ENCODE results near the gene KMT2B. TPM values are rescaled to one million over a fixed set of nuclear protein-coding genes. Genes with fewer than 3 reads are reported as not detected.
"Not testable (repeated sequence)": the region's sequence is repeated elsewhere in the genome, so short reads cannot be mapped to it uniquely, and the experiment has no call there.

The KMT2B gene, protein sequence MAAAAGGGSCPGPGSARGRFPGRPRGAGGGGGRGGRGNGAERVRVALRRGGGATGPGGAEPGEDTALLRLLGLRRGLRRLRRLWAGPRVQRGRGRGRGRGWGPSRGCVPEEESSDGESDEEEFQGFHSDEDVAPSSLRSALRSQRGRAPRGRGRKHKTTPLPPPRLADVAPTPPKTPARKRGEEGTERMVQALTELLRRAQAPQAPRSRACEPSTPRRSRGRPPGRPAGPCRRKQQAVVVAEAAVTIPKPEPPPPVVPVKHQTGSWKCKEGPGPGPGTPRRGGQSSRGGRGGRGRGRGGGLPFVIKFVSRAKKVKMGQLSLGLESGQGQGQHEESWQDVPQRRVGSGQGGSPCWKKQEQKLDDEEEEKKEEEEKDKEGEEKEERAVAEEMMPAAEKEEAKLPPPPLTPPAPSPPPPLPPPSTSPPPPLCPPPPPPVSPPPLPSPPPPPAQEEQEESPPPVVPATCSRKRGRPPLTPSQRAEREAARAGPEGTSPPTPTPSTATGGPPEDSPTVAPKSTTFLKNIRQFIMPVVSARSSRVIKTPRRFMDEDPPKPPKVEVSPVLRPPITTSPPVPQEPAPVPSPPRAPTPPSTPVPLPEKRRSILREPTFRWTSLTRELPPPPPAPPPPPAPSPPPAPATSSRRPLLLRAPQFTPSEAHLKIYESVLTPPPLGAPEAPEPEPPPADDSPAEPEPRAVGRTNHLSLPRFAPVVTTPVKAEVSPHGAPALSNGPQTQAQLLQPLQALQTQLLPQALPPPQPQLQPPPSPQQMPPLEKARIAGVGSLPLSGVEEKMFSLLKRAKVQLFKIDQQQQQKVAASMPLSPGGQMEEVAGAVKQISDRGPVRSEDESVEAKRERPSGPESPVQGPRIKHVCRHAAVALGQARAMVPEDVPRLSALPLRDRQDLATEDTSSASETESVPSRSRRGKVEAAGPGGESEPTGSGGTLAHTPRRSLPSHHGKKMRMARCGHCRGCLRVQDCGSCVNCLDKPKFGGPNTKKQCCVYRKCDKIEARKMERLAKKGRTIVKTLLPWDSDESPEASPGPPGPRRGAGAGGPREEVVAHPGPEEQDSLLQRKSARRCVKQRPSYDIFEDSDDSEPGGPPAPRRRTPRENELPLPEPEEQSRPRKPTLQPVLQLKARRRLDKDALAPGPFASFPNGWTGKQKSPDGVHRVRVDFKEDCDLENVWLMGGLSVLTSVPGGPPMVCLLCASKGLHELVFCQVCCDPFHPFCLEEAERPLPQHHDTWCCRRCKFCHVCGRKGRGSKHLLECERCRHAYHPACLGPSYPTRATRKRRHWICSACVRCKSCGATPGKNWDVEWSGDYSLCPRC (N-terminal part only)
- total RNA-seq: 4.2 and 26.3 TPM in 2 replicates

DNA sequence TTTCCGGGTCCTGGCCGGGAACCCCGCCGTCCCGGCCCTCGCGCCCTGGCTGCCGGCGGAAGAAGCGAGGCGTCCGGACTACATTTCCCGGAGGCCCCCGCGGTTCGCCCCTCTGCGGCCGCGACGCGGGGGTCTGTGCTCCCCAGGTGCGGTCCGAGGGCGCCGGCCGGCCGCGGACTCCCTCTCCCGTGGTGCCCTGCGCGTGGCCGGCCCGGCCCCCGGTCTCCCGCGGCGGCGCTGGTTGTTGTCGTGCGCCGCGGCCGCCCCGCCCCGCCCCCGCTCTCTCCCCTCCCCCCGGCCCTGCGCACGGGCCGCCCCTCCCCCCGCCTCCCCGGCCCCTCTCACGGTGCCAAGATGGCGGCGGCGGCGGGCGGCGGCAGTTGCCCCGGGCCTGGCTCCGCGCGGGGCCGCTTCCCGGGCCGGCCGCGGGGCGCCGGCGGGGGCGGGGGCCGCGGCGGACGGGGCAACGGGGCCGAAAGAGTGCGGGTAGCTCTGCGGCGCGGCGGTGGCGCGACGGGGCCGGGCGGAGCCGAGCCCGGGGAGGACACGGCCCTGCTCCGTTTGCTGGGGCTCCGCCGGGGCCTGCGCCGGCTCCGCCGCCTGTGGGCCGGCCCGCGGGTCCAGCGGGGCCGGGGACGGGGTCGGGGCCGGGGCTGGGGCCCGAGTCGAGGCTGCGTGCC is at the start of gene KMT2B:
Gene KMT2B (plus strand): TSS at position 339 of the 680 bp plus-strand sequence. CDS start 16 bp downstream, at position 355.
- no peak for DNase-seq (ENCODE audit: low read depth)

DNA sequence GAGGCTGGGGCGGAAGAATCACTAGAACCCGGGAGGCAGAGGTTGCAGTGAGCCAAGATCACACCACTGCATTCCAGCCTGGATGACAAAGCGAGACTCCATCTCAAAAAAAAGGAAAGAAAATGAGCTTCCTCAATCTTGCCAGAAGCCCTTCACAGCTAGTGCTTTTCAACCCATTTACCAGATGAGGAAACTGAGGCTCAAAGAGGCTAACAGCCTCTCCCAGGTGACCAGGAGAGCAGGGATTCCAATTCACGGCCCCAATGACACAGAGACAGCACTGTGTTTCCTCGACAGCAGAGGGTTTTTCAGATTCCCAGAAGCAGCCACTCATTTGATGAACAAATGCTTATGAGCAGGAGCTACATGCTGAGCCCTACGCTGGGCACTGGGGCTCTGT is 48.2 kb upstream of the KMT2B start:
- no peak for DNase-seq (ENCODE audit: low read depth)

DNA sequence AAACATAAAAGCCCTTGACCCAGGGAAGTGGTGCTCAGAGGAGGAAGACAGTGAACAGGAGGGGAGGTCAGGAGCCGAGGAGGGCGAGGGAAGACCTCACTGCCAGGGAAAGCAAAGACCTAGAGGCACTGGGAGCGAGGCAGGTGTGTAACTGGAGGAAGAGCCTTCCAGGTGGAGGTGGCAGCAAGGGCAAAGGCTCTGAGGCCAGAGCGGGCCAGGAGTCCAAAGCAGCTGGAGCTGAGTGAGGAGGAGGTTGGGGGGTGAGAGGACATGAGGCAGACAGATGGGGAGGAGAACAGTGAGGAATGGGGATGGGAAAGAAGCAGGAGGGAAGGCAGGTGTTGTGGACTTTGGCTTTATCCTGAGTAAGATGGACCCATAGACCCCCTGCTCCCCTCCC is 47.8 kb upstream of the KMT2B start:
- DNase-seq (ENCODE audit: low read depth): no peak

DNA sequence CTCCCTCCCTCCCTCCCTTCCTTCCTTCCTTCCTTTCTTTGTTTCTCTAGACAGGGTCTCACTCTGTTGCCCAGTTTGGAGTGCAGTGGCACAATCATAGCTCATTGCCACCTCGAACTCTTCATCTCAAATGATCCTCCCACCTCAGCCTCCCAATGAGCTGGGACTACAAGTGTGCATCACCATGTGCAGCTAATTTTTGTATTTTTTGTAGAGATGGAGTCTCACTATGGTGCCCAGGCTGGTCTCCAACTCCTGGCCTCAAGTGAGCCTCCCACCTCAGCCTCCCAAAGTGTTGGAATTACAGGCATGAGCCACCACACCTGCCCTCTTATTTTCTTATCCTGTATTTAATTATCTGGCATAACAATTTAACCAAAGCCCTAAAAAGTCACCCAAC is 47.1 kb upstream of the KMT2B start:
- DNase-seq (ENCODE audit: low read depth): no peak

DNA sequence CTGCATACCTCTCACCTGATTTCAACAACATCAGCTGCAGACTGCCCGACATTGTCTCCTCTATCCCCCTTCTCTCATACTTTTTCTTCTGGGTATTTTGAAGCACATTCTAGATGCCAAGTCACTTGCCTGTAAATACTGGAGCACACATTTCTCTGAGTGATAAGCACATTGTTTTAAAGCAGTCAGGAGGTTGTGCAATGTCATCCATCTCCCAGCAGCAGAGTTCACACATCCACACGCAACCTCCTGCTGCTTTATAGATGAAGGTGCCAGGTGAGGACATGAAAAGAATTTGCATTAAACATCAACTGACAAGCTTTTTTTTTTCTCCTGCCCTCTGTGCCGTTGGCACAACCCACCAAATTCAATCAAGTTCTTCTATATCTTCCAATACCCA is 46.0 kb upstream of the KMT2B start:
- DNase-seq (ENCODE audit: low read depth): peak; percentile 48

DNA sequence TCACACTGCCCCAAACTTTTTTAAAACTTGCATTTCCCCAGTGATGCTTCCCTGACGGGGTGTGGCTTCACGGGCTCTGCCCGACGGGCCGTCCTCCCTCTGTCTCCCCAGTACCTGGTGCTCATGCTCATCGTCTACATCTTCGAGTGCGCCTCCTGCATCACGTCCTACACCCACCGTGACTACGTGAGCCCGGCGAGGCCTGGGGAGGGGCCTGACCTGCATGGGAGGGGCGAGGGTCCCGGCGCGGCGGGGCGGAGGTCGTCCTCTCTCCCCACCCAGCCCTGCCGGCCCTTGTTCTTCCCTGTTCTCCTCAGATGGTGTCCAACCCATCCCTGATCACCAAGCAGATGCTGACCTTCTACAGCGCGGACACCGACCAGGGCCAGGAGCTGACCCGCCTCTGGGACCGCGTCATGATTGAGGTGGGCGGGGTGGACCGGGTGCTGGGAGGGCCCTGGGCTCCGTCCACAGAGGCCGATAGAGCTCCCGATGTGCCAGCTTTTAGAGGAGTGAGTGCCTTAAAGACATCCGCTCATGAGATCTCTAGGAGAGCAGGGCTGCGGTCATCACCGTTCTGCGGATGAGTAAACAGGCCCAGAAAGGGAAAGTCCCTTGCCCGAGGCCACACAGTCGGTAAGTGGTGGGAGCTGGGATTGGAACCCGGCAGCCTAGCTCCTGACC is 44.5 kb upstream of the KMT2B start:
- DNase-seq (ENCODE audit: low read depth): peak; percentile 58

DNA sequence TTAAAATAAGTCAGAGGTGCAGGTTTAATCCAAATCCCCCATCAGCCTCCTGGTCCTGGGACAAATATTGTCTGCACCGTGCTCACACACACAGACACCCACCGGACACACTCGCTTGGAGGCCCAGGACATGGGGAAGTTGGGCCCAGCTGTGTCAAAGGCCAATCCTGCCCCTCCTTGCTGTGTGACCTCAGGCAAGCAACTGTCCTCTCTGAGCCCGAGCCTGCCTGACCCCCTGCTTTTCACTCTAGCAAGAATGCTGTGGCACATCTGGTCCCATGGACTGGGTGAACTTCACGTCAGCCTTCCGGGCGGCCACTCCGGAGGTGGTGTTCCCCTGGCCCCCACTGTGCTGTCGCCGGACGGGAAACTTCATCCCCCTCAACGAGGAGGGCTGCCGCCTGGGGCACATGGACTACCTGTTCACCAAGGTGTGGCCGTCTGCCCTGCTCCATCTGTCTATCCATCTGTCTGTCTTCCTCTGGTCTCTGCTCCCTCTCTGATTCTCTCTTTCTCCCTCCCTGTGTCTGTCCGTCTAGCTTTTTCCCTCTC is 42.1 kb upstream of the KMT2B start:
- no peak for DNase-seq (ENCODE audit: low read depth)

DNA sequence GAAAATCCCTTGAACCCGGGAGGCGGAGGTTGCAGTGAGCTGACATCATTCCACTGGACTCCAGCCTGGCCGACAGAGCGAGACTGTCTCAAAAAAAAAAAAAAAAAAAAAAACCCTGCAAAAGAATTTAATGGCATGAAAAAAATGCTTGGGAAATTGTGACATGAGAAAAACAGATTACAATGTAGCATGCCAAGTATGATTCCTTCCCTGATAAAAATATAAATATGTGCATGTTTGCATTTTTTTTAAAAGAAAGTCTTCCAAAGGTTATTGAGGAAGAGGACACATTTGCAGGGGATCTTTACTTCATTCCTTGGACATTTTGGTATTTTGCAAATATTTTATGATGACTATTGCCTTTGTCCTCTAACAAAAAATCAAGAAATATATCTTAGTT is 28.0 kb upstream of the KMT2B start:
- DNase-seq (ENCODE audit: low read depth): no peak

DNA sequence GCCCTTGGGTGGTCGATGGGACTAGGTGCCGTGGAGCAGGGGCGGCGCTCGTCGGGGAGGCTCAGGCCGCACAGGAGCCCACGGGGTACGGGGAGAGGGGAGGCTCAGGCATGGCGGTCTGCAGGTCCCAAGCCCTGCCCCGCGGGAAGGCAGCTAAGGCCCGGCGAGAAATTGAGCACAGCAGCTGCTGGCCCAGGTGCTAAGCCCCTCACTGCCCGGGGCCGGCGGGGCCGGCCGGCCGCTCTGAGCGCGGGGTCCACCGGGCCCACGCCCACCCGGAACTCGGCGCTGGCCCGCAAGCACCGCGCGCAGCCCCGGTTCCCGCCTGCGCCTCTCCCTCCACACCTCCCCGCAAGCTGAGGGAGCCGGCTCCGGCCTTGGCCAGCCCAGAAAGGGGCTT is 26.7 kb upstream of the KMT2B start:
- not testable (repeated sequence) for DNase-seq (ENCODE audit: low read depth)

DNA sequence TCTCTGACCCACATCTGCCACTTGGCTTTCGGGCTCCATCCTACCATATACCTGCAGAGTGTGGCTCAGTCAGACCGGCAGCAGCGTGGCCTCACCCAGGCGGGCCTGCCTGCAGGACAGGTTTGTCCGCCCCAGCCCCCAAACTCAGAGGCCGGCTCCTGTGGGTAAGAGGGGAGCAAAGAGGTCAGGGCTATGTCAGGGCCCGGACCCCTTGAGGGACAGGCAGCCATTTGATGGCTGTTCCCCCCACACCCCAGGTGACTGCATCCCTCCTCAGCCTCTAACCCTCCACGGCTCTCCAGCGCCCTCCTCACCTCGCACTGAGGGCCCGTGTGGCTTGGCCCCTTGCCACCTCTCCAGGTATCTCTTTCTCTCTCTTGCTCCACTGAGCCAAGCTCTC is 25.8 kb upstream of the KMT2B start:
- no peak for DNase-seq (ENCODE audit: low read depth)

DNA sequence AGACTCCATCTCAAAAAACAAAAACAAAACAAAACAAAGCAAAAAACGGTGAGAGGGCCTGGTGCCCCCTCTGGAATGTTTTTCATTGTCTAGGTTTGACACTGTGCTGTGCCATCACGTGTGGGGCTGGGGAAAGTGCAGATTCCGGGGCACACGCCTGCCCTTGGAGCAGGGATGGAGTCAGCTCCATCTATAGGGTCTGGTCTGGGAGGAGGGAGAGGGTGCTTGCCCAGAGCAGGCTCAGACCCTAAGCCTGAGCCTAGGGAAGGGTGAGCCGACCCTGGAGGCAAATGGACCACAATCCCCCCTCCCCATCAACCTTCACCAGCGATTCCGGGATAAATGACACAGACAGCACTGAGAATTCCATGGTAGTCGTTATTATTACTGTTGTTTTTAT is 24.4 kb upstream of the KMT2B start:
- no peak for DNase-seq (ENCODE audit: low read depth)

DNA sequence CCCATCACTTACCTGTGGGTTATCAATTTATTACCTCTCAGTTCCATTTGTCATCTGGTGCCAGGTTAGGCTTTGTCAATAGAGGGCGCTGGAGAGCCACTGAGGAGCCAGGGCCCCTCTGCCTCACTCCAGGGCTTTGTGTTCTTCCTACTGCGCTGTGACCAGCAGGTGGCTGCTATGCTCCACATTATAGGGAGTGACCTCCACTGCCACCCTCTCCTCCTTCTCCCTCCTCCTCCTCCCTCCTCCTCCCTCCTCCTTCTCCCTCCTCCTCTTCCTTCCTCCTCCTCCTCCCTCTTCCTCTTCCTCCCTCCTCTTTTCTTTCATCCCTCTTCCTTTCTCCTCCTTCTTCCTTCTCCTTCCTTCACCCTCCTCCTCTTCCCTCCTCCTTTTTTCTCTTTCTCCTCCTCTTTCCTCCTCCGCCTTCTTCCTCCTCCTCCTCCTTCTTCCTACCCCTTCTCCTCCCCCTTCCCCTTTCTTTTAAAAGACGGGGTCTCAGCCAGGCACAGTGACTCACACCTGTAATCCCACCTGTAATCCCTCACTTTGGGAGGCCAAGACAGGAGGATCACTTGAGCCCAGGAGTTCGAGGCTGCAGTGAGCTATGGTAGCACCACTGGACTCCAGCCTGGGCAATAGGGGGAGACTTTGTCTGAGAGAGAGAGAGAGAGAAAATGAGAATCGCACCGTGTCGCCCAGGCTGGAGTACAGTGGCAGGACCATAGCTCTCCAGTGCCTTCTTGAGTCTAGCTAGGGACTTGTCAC is 23.8 kb upstream of the KMT2B start:
- peak; percentile 71 for DNase-seq (ENCODE audit: low read depth)

DNA sequence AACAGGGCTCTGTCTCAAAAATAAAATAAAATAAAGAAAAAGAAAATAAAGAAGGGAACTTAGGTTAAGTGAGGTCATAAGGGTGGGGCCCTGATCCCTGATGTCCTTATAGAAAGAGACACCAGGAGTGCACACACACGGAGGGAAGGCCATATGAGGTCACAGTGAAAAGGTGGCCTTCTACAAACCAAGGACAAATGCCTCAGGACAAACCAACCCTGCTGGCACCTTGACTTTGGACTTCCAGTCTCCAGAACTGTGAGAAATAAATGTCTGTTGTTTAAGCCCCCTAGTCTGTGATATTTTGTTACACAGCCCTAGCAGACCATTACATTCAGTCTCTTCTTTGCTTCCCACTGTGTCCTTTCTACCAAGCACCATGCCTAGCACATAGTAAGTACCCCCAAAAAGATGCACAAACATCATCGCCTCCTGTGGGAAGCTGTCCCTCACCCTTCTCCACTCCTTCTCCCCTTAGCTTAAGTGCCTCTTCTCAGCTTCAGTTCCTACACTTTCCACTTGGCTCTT is 21.8 kb upstream of the KMT2B start:
- no peak for DNase-seq (ENCODE audit: low read depth)

DNA sequence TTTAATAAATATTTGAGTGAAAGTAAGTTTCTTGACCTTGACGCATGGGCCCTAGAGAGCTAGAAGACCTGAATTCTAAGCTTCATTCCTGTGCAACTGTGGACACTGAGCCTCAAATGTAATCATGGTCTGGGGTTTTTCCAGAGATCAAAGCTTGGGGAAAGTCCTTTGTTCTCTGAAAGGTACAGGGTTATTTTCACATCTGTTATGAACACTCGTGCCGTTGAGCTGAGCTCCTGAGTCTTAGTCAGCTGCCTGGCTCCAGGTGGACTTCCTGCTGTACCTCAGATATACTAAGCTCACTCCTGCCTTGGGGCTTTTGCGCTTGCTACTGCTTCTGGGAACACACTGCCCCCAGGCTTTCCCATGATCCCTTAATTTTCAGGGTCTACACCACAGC is 21.0 kb upstream of the KMT2B start:
- DNase-seq (ENCODE audit: low read depth): no peak

DNA sequence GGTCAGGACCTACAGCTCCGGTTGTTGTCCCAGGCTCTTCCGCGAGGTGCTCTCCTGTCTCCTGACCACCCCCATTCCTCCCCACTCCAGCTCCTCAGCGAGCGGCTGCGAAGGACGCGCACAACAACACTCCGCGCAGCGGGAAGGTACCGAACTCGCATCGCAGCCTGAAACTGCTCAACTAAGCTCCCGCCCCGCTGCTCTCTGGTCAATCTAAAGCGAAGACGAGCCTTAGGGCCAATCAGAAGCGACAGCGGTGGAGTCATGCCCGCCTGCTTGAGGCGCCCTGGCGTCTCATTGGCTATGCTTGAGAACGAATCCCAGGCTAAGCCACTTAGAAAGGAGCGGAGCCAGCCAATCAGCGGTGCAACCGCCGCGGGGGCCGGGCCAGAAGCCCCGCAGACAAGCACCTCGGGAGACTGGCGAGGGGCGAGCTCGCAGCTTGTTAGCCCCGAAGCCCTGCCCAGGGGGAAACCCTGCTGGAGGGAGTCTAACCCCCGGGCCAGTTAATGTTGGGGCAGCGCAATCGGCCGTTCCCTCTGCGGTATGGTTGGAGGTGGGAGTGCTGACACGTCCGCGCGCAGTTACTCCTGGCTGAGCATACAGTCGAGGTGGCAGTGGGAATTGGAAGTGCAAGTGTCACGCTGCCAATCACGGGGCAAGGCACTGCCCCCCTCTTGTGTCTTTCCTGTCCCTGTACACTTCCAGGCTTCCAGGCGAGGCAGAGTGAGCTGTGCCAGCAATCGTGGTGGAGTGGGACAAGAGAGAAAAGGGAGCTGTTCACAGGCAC is 15.4 kb upstream of the KMT2B start:
- peak; percentile 95 for DNase-seq (ENCODE audit: low read depth)

DNA sequence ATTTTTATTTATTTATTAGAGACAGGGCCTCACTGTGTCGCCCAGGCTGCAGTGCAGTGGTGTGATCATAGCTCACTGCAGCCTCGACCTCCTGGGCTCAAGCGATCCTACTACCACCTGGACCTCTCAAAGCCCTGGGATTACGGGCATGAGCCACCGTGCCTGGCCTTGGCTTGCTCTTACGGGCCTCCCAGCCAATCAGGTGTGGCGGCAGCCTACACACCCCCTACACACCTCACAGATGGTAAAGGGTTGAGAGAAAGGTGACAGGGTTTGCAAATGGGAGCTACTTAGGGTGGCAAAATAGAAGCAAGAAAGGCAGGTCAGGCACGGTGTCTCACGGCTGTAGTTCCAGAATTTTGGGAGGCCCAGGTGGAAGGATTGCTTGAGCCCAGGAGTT is 14.5 kb upstream of the KMT2B start:
- DNase-seq (ENCODE audit: low read depth): no peak

DNA sequence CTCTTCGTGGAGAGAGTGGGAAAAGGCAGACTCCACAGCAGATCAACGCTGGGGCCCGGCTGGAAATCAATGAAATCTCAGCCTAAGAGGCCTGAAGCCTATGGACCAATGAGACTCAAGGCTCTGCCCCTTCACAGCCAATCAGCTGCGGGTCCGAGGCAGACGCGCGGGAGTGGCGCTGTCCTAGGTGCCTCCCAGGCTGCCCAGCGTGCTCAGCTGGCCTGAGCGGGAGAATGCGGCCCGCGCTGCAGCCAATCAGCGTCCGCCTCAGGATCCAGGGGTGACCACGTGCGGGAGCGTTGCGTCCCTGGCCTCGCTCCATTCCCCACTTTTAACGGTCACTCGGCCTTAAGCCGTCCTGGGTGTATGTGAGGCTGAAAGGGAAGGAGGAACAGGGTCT is 13.6 kb upstream of the KMT2B start, which contains the start of gene ZBTB32:
Gene ZBTB32 (plus strand): TSS at position 341 of the 400 bp plus-strand sequence. CDS start 10,069 bp downstream, outside the sequence.
- peak; percentile 40 for DNase-seq (ENCODE audit: low read depth)

DNA sequence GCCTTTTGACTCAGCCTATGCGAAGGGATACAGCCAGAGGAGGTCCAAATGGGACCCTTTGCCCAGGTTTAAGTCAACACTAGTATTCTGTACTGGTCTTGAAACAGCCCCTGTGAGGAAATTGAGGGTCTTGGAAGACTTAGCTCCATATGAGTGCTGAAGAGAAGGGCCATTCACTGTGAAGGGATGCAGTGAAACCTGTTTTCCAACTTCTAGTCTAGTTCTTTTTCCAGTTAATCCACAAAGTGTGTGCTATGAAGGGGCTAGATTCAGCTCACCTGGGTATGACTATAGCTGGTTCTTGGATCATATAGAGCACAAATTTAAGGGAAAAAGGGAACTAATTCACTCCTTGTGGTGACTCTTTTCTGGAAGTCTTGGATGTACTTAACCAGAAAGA is 9.4 kb upstream of the KMT2B start:
- no peak for DNase-seq (ENCODE audit: low read depth)

Data from renal cortical epithelial cell (primary cell).